ENCODE measurements around the gene REST. TPM values are rescaled to one million over a fixed set of nuclear protein-coding genes. Genes with fewer than 3 reads are reported as not detected.
A peak's percentile ranks its signal among the peaks of the same experiment; 100 is the strongest.

REST gene
- polyA plus RNA-seq, 1 donor (not counting 4 experiments of a cell fraction or from before 2014, with no cell fraction given): 22.6 TPM

DNA sequence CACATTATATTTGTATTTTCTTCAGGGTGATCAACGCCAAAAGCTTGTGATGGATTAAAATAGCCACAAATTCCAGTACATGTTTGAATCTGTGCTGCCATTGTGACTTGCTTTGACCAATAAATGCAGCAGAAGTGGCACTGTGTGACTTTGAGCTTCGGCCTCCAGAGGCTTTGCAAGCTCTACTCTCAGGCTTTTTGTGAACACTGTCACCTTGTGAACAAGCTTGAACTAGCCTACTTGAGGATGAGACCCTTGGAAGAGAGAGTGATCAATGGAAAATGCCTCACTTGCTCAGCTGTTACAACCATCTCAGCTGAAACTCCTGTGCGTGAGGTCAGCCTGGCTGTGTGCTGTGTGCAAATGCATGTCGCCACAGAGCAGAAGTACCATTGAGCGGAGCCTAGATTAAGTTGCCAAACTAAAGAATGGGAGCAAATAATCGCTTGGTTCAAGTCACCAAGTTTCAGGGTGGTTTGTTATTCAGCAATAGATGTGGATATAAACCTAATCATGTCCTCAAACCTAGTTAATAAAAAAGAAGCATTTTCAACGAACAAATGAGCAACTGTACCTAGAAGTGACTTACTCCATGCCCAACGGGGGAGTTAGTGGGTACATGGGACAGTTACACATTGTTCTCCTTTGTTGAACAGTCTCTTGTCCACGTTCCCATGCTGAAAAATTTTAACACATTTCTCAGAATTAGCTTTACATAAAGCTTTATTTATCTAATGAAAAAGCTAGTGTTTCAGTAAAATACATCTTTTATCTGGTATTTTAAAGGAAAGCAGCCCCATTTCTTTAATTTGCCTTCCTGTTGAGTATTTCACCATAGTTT is 46.2 kb downstream of the REST start:
- dilution Hi-C loops (cut with MboI; ENCODE audit: extremely low pct_ligation_motif_present, low sequenced_read_pairs): no loop called here
- H3K27me3 ChIP-seq (ENCODE audit: control insufficient read depth, extremely low read depth, insufficient read depth, low read length): no peaks in the 10 kb centered on the region
- H3K79me2 ChIP-seq (ENCODE audit: control insufficient read depth, insufficient read depth, low read length): no peaks in the 10 kb centered on the region
- no peak overlapping the region for H3K9ac ChIP-seq (ENCODE audit: control insufficient read depth, extremely low read depth, insufficient read depth, low read length)
- H3K4me3 ChIP-seq (ENCODE audit: control insufficient read depth in 2 of 3, extremely low read depth in 1 of 3, insufficient read depth in 2 of 3, low read depth in 1 of 3, low read length in 3 of 3): no peak overlapping the region
- H3K27ac ChIP-seq (ENCODE audit: control insufficient read depth, insufficient read depth, low read length): no peak overlapping the region
- FAIRE-seq (no peak), DNase-seq (ENCODE audit: low read depth, low spot score) (no peak)
- H3K4me1 ChIP-seq (ENCODE audit: control insufficient read depth, extremely low read depth, insufficient read depth, low read length): peaks cover 3% of the 10 kb centered on the region
- no peak overlapping the region for H2AFZ ChIP-seq (ENCODE audit: control insufficient read depth, low read length)
- H3K4me2 ChIP-seq (ENCODE audit: control insufficient read depth, extremely low read depth, insufficient read depth, low read depth, low read length): no peak overlapping the region
- TF ChIP-seq, protein P1, sequence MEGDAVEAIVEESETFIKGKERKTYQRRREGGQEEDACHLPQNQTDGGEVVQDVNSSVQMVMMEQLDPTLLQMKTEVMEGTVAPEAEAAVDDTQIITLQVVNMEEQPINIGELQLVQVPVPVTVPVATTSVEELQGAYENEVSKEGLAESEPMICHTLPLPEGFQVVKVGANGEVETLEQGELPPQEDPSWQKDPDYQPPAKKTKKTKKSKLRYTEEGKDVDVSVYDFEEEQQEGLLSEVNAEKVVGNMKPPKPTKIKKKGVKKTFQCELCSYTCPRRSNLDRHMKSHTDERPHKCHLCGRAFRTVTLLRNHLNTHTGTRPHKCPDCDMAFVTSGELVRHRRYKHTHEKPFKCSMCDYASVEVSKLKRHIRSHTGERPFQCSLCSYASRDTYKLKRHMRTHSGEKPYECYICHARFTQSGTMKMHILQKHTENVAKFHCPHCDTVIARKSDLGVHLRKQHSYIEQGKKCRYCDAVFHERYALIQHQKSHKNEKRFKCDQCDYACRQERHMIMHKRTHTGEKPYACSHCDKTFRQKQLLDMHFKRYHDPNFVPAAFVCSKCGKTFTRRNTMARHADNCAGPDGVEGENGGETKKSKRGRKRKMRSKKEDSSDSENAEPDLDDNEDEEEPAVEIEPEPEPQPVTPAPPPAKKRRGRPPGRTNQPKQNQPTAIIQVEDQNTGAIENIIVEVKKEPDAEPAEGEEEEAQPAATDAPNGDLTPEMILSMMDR (optimal IDR thresholded peaks at IDR 0.05 in 1 of 3, IDR thresholded peaks at IDR 0.05 in 1 of 3, conservative IDR thresholded peaks at IDR 0.05 in 1 of 3; ENCODE audit: extremely low read depth in 1 of 3, insufficient read depth in 2 of 3, low read length in 3 of 3): no peak
- TF ChIP-seq EZH2 (IDR thresholded peaks at IDR 0.05; ENCODE audit: low read length): no peak
- H3K9me3 ChIP-seq (ENCODE audit: control insufficient read depth, low read depth, low read length): no peaks in the 10 kb centered on the region
- H4K20me1 ChIP-seq (ENCODE audit: control insufficient read depth, extremely low read depth, insufficient read depth, low read length): no peaks in the 10 kb centered on the region
- H3K9me1 ChIP-seq (ENCODE audit: control insufficient read depth, extremely low read depth, insufficient read depth, low read length): no peaks in the 10 kb centered on the region
- H3K36me3 ChIP-seq (ENCODE audit: control insufficient read depth in 2 of 2, extremely low read depth in 1 of 2, insufficient read depth in 2 of 2, low read length in 2 of 2): no peaks in the 10 kb centered on the region

DNA sequence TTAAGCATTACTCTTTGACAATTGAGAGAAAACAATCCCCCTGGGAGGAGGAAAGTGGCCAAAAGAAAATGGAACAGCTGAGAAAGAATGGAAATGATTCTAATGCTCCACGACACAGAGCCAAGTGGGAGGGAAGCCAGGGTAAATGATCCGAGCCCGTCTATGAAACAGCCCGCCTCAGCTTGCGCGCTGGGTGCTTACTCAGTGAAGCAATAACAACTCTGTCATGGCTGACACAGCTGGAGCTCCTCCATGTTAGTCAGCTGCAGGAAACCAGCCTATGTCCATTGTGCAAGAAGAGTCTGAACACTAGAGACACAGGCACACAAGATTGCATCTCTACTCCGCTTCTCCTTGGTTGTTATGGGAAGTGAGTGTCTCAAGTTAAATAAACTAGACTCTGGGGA is 50.4 kb downstream of the REST start:
- TF ChIP-seq, protein P1 (optimal IDR thresholded peaks at IDR 0.05 in 1 of 3, IDR thresholded peaks at IDR 0.05 in 1 of 3, conservative IDR thresholded peaks at IDR 0.05 in 1 of 3; ENCODE audit: extremely low read depth in 1 of 3, insufficient read depth in 2 of 3, low read length in 3 of 3): no peak
- TF ChIP-seq EZH2 (IDR thresholded peaks at IDR 0.05; ENCODE audit: low read length): no peak
- FAIRE-seq (peak; percentile 92), DNase-seq (ENCODE audit: low read depth, low spot score) (no peak)
- Histone ChIP-seq H3K79me2 (ENCODE audit: control insufficient read depth, insufficient read depth, low read length) (no peaks in the 10 kb centered on the region), H4K20me1 (ENCODE audit: control insufficient read depth, extremely low read depth, insufficient read depth, low read length) (no peaks in the 10 kb centered on the region), H3K9ac (ENCODE audit: control insufficient read depth, extremely low read depth, insufficient read depth, low read length) (no peak overlapping the region), H3K4me3 (ENCODE audit: control insufficient read depth in 2 of 3, extremely low read depth in 1 of 3, insufficient read depth in 2 of 3, low read depth in 1 of 3, low read length in 3 of 3) (no peak overlapping the region), H3K4me1 (ENCODE audit: control insufficient read depth, extremely low read depth, insufficient read depth, low read length) (peaks cover 3% of the 10 kb centered on the region), H3K36me3 (ENCODE audit: control insufficient read depth in 2 of 2, extremely low read depth in 1 of 2, insufficient read depth in 2 of 2, low read length in 2 of 2) (peaks cover 5 to 7% of the 10 kb centered on the region in 2 experiments), H3K9me3 (ENCODE audit: control insufficient read depth, low read depth, low read length) (no peaks in the 10 kb centered on the region), H3K9me1 (ENCODE audit: control insufficient read depth, extremely low read depth, insufficient read depth, low read length) (no peaks in the 10 kb centered on the region), H3K4me2 (ENCODE audit: control insufficient read depth, extremely low read depth, insufficient read depth, low read depth, low read length) (peak overlapping the region; percentile 41), H3K27me3 (ENCODE audit: control insufficient read depth, extremely low read depth, insufficient read depth, low read length) (no peaks in the 10 kb centered on the region), H3K27ac (ENCODE audit: control insufficient read depth, insufficient read depth, low read length) (peak overlapping the region; percentile 2), H2AFZ (ENCODE audit: control insufficient read depth, low read length) (peak overlapping the region; percentile 80)
- dilution Hi-C loops (cut with MboI; ENCODE audit: extremely low pct_ligation_motif_present, low sequenced_read_pairs): no loop called here

Data from keratinocyte (primary cell).